Measurements from ENCODE around the gene USH1C.
A peak's percentile ranks its signal among the peaks of the same experiment; 100 is the strongest.

USH1C gene

GRCh38 chr11:17469998-17470397 is 74.2 kb downstream of the USH1C start:
- ATAC-seq (no peak), DNase-seq (no peak)

GRCh38 chr11:17468122-17468521 is 76.1 kb downstream of the USH1C start:
- ATAC-seq: no peak
- DNase-seq: no peak

GRCh38 chr11:17463546-17464174 is 80.6 kb downstream of the USH1C start:
- DNase-seq (no peak), ATAC-seq (no peak)

- DNase-seq: no peak
- ATAC-seq: no peak
Measured at GRCh38 chr11:17462940-17463339, 81.3 kb downstream of the USH1C start.

- DNase-seq (no peak), ATAC-seq (peak; percentile 15)
Measured at GRCh38 chr11:17460406-17460805, 83.8 kb downstream of the USH1C start.

- no peak for ATAC-seq
- DNase-seq: no peak
Measured at GRCh38 chr11:17459236-17459896, 84.8 kb downstream of the USH1C start.

- ATAC-seq (no peak), DNase-seq (no peak)
Measured at GRCh38 chr11:17458268-17458667, 85.9 kb downstream of the USH1C start.

- ATAC-seq: no peak
- DNase-seq: no peak
Measured at GRCh38 chr11:17457396-17458173, 86.6 kb downstream of the USH1C start.

- ATAC-seq: no peak
- no peak for DNase-seq
Measured at GRCh38 chr11:17452668-17453067, 91.5 kb downstream of the USH1C start.

- no peak for ATAC-seq
Measured at GRCh38 chr11:17449158-17449557, 95.1 kb downstream of the USH1C start.

GRCh38 chr11:17446482-17446881 is 97.7 kb downstream of the USH1C start:
- DNase-seq (no peak), ATAC-seq (no peak)

More at GRCh38 chr11:17449158-17449557, 95.1 kb downstream of the USH1C start:
- DNase-seq: no peak

GRCh38 chr11:17445240-17445795 is 98.9 kb downstream of the USH1C start:
- no peak for DNase-seq

GRCh38 chr11:17443926-17444690 is 100.1 kb downstream of the USH1C start:
- DNase-seq: no peak
- no peak for ATAC-seq

More at GRCh38 chr11:17445240-17445795, 98.9 kb downstream of the USH1C start:
- ATAC-seq: no peak
